MCF 10A (cell line): ENCODE results near the gene SELENOV. TPM values are rescaled to one million over a fixed set of nuclear protein-coding genes. Genes with fewer than 3 reads are reported as not detected.

ENCODE experiments used
- BruUV-seq: library from RNA; stranded (reverse); fragments of 400-500 nt; replicated peaks from 2 replicates; lab custom pipeline; 2021; lab: Mats Ljungman, UMichigan
- CTCF ChIA-PET: fragments of 300-600 bp; sonication (Branson Sonifier 250); formaldehyde crosslinking; extraction: SDS; loops from one replicate; lab custom pipeline; 2021; ENCODE audit warnings: antibody characterized with exemption, inconsistent platforms; lab: Yijun Ruan, JAX
- POLR2A ChIA-PET: fragments of 300-600, 350-650 bp; sonication (Branson Sonifier 250); formaldehyde crosslinking; extraction: SDS; loops from one replicate; lab custom pipeline; 2020; ENCODE audit warnings: antibody characterized with exemption, inconsistent platforms; lab: Yijun Ruan, JAX
- DNase-seq: peaks from one replicate; pipeline ENCODE4 v3.0.0-alpha.2; 2018; ENCODE audit not compliant: unreplicated experiment
- H3K27ac Mint-ChIP-seq: one replicate; pipeline ENCODE4 v1.8.0; 2022; ENCODE audit warnings: mild to moderate bottlenecking, low read depth, mixed read lengths; ENCODE audit not compliant: unreplicated experiment
- H3K27me3 Mint-ChIP-seq: one replicate; pipeline ENCODE4 v1.8.0; 2022; ENCODE audit warnings: mixed read lengths; ENCODE audit not compliant: insufficient read depth, unreplicated experiment
- H3K36me3 Mint-ChIP-seq: one replicate; pipeline ENCODE4 v1.8.0; 2022; ENCODE audit warnings: mild to moderate bottlenecking, moderate library complexity, mixed read lengths; ENCODE audit not compliant: insufficient read depth, unreplicated experiment
- H3K4me1 Mint-ChIP-seq: one replicate; pipeline ENCODE4 v1.8.0; 2022; ENCODE audit warnings: mixed read lengths; ENCODE audit not compliant: insufficient read depth, unreplicated experiment
- H3K4me3 Mint-ChIP-seq: one replicate; pipeline ENCODE4 v1.8.0; 2022; ENCODE audit warnings: mild to moderate bottlenecking, moderate library complexity, mixed read lengths; ENCODE audit not compliant: unreplicated experiment
- H3K9me3 Mint-ChIP-seq: one replicate; pipeline ENCODE4 v1.8.0; 2022; ENCODE audit warnings: mixed read lengths; ENCODE audit not compliant: unreplicated experiment
- intact Hi-C: fragments of 100-400 bp; cut with micrococcal nuclease; formaldehyde crosslinking; loops from 2 replicates; pipeline ENCODE4 v1.14.1; 2022
- total RNA-seq: library from RNA; stranded (reverse); gene quantifications from 2 replicates; pipeline ENCODE4 v1.2.3, GENCODE V29; 2022
- TF ChIP-seq, protein P1 (sequence below): fragments of 200-600 bp; IDR thresholded peaks from one replicate; pipeline ENCODE4 v1.8.0; 2022; ENCODE audit warnings: antibody characterized with exemption, mild to moderate bottlenecking; ENCODE audit not compliant: unreplicated experiment

The SELENOV gene
- total RNA-seq, 1 experiment from 2014 or later: not detected

DNA sequence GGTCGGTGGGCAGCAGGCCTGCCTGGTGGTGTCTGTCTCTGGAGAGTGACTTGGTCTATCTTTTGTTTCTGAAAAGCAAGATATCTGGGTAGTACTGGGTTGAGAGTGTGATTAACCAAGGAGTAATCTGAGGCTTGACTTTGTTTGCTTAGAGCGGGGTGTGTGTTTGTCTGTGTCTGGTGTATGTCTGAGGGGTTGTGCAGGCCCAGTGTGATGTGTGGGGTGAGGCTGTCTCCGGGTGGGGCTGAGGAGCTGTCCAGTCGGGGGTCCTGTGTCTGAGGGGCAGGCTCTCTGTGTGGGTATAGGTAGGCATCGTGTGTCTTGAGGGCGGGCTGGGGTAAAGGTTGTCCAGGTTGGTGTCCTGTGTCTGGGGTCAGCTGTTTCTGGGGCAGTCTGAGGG lies 45.4 kb upstream of the SELENOV start:
- Mint-ChIP-seq H3K27me3 (no peaks in the 10 kb centered on the region), H3K4me3 (no peak overlapping the region), H3K36me3 (peaks cover 52% of the 10 kb centered on the region), H3K27ac (no peak overlapping the region), H3K9me3 (no peaks in the 10 kb centered on the region), H3K4me1 (no peaks in the 10 kb centered on the region)
- intact Hi-C loops: no loop called here
- no peak for DNase-seq
- no TSS peak for BruUV-seq
- POLR2A ChIA-PET: no interaction called here
- TF ChIP-seq, protein P1, sequence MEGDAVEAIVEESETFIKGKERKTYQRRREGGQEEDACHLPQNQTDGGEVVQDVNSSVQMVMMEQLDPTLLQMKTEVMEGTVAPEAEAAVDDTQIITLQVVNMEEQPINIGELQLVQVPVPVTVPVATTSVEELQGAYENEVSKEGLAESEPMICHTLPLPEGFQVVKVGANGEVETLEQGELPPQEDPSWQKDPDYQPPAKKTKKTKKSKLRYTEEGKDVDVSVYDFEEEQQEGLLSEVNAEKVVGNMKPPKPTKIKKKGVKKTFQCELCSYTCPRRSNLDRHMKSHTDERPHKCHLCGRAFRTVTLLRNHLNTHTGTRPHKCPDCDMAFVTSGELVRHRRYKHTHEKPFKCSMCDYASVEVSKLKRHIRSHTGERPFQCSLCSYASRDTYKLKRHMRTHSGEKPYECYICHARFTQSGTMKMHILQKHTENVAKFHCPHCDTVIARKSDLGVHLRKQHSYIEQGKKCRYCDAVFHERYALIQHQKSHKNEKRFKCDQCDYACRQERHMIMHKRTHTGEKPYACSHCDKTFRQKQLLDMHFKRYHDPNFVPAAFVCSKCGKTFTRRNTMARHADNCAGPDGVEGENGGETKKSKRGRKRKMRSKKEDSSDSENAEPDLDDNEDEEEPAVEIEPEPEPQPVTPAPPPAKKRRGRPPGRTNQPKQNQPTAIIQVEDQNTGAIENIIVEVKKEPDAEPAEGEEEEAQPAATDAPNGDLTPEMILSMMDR: no peak
- CTCF ChIA-PET: interaction anchor here (0.6 kb wide), 3 partner anchors 26 to 64 kb away, joined by 3 to 4 read pairs (median 3); no protein-coding TSS in a partner anchor

GRCh38 chr19:39470724-39471339 lies 44.1 kb upstream of the SELENOV start:
- H3K36me3 Mint-ChIP-seq: peaks cover 53% of the 10 kb centered on the region
- H3K4me3 Mint-ChIP-seq: no peak overlapping the region
- no peaks in the 10 kb centered on the region for H3K27me3 Mint-ChIP-seq
- intact Hi-C loops: no loop called here
- CTCF ChIA-PET: interaction anchor here (1.1 kb wide), 1 partner anchor 12 kb away, joined by 3 read pairs; no protein-coding TSS in a partner anchor
- no peak overlapping the region for H3K27ac Mint-ChIP-seq
- H3K4me1 Mint-ChIP-seq: no peaks in the 10 kb centered on the region
- POLR2A ChIA-PET: interaction anchor here (0.6 to 0.9 kb wide), 2 partner anchors 26 to 66 kb away, joined by 3 to 4 read pairs; partner anchors contain the start of gene SUPT5H
- no peak for DNase-seq
- no TSS peak for BruUV-seq
- H3K9me3 Mint-ChIP-seq: no peaks in the 10 kb centered on the region
- TF ChIP-seq, protein P1: no peak

DNA sequence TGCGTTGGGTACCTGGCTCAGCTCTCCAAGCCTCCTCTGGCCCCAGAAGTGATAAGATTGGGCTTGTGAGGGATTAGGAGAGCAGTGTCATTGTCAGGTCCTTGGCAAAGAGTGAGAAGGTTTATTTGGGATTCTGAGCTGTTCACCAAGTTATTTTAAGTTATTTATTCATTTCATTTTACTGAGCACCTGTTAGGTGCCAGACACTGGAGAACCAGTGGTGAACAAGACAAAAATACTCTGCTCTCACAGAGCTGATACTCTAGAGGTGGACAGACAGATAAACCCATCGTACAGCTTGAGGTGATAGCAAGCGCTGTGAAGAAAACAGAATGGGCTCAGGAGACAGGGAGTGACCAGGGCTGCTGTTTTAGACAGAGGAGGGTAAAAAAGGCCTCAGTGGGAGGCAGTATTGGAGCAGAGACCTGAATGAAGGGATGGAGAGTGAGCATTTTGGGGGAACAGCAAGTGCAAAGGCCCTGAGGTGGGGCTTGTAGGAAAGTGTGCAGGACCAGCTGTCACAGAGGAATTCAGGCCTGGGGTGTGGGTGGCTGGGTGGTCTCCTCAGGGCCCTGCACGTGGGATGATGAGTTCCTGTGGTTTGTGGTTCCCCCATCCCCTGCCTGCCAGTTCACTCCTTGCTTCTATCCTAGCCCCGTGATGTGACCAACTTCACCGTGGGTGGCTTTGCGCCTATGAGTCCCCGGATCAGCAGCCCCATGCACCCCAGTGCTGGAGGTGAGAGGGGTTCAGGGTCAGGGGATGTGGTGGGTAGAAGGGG lies 43.0 kb upstream of the SELENOV start:
- BruUV-seq: no TSS peak
- Mint-ChIP-seq H3K36me3 (peaks cover 55% of the 10 kb centered on the region), H3K9me3 (no peaks in the 10 kb centered on the region), H3K27ac (no peak overlapping the region), H3K27me3 (no peaks in the 10 kb centered on the region), H3K4me1 (no peaks in the 10 kb centered on the region), H3K4me3 (no peak overlapping the region)
- ChIA-PET CTCF (interaction anchor here (0.6 to 1.1 kb wide), 4 partner anchors 13 to 177 kb away, joined by 3 to 6 read pairs (median 3); partner anchors contain the start of gene EID2B), POLR2A (interaction anchor here (0.6 to 1.3 kb wide), 4 partner anchors 27 to 67 kb away, joined by 3 to 4 read pairs (median 4); partner anchors contain the start of genes EID2B and SUPT5H)
- intact Hi-C loops: no loop called here
- TF ChIP-seq, protein P1: no peak
- no peak for DNase-seq
